Activated CD4-positive, alpha-beta T cell treated with anti-CD3 and anti-CD28 coated beads for 48 hours (primary cell): ENCODE data around the gene SNAP25.

ENCODE experiments used
- DNase-seq: peaks from one replicate; pipeline ENCODE4 v3.0.0-alpha.2; 2020

Gene SNAP25

GRCh38 chr20:10339609-10340008 lies 121.0 kb downstream of the SNAP25 start:
- no peak for DNase-seq

GRCh38 chr20:10342152-10342551 lies 123.5 kb downstream of the SNAP25 start:
- no peak for DNase-seq

GRCh38 chr20:10344953-10345352 lies 126.3 kb downstream of the SNAP25 start:
- DNase-seq, result no peak

DNA sequence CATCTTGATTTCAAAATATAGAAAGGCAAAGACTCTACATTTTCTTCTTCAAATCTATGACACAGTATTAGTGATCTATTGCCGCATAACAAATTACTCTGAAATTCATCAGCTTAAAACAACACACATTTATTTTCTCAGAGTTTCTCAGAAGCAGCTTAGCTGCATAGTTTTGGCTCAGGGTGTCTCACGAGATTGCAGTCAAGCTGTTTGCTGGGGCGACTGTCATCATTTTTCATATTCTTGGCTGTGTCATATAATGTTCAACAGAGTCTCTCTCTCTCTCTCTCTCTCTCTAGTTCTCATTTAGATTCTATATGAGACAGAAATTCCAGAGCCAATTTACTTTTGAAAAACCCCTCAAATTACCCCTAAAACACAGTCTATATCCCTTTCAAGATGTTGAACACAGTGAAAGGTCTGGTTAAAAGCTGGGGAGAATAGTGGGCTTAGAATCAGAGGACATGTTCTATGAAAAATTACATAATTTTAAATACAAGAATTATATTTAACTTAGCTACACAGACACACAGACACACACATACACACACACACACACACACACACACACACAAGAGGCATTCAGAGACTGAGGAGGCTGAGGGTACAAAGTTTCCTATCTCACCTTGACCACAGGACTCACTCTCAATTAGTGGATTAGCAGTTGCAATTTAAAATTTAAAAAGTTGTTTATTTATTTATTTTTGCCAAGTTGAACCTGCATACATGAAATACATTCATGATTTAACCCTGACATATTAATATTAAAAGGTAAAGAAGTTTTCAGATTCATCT lies 128.7 kb downstream of the SNAP25 start:
- DNase-seq, result no peak

GRCh38 chr20:10349118-10349517 lies 130.5 kb downstream of the SNAP25 start:
- no peak for DNase-seq

DNA sequence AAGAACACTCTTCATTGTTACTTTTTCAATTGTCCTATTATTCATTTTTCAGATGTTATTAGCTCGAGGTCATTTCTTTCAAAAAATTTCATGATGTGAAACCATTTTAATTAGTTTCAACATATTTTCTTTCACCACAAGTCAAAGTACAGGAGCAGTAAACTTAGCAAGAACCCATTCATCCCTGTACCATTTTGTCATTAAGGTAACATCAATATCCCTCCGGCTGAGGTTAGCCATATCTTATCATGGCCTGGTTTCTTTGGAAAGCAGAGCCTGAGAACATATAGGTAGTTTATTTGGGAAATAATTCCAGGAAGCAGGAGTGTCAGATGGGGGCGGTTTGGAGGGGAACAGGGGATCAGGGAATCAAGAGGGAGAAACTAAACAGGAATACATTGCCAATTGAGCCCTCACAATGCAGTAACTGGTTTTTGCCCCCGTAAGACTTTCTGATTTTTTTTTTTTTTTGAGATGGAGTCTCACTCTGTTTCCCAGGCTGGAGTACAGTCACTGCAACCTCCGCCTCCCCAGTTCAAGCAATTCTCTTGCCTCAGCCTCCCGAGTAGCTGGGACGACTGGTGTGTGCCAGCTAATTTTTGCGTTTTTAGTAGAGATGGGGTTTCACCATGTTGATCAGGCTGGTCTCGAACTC lies 131.7 kb downstream of the SNAP25 start:
- DNase-seq, result no peak

DNA sequence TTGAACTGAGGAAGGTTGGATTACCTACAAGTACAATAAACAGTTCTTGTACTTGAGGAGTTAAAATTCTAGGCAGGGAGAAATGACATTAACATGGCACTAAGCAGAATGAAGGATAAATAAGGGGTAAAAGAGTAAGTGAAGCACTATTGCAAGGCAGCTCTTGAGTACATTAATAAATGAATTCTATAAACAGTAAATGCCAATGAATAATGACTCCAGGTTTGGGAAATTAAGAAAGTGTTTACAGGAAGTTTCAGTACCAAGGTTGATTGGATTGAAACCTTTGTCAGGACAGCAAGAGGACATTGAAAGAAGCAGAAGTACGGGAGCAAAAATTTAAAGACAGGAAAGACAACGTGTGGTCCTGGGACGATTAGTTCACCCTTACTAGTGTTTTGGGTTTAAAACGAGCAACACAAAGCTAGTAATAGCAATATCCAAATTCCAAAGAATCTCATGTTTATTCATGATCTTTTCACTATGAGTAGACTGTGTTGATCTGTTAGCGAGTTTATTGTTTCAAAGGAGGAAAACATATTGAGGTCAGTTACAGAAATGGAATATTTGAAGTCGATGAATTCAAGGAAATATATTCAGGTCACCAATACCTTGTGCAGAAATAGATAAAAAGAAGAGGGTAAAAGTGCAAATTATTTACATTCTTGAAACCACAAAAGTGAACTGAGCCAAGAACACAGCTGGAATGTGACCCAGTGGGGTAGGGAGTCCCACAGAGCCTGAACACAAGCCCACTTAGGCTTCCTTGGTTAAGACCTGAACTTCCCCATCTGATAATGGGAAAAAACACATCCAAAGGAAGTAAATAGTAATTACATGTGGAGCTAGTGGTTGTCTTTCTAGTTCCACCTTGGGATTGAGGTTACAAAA lies 134.5 kb downstream of the SNAP25 start:
- no peak for DNase-seq

DNA sequence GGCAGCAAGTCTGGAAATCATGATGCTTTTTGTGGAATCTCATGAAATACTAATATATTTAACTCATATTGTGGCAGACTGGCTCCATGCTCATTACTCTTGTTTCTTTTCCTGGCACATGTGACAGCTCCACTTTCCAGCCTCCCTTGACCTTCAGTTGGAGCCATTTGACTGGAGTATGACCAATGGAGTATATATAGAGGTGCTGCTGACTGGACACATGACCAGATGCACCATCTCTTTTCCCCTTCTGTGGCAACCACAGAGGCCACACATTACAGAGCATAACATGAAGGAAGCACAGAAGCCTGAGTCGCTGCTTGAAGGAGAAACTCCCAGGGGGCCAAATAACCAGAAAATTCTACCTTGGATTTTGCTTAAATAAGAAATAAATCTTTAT lies 138.0 kb downstream of the SNAP25 start:
- DNase-seq, result no peak
